ENCODE data around the gene DNAJC18.
"Not testable (repeated sequence)": the region's sequence is repeated elsewhere in the genome, so short reads cannot be mapped to it uniquely, and the experiment has no call there.

DNAJC18 gene

GRCh38 chr5:139425497-139425896 is 13.8 kb downstream of the DNAJC18 start:
- DNase-seq: no peak

- peak; percentile 26 for DNase-seq
Measured at GRCh38 chr5:139422307-139422893, 16.9 kb downstream of the DNAJC18 start.

- no peak for DNase-seq
Measured at GRCh38 chr5:139419226-139420192, 19.8 kb downstream of the DNAJC18 start.

GRCh38 chr5:139418793-139419192 is 20.5 kb downstream of the DNAJC18 start:
- no peak for DNase-seq

- DNase-seq: no peak
Measured at GRCh38 chr5:139417214-139417613, 22.1 kb downstream of the DNAJC18 start.

- DNase-seq: no peak
Measured at GRCh38 chr5:139416651-139417050, 22.7 kb downstream of the DNAJC18 start.

- no peak for DNase-seq
Measured at GRCh38 chr5:139415869-139416268, 23.5 kb downstream of the DNAJC18 start.

- DNase-seq: no peak
Measured at GRCh38 chr5:139415221-139415861, 24.0 kb downstream of the DNAJC18 start.

GRCh38 chr5:139414581-139415130 is 24.7 kb downstream of the DNAJC18 start:
- no peak for DNase-seq

GRCh38 chr5:139413963-139414362 is 25.4 kb downstream of the DNAJC18 start:
- no peak for DNase-seq

- no peak for DNase-seq
Measured at GRCh38 chr5:139413153-139413552, 26.2 kb downstream of the DNAJC18 start.

GRCh38 chr5:139410993-139411828 is 28.1 kb downstream of the DNAJC18 start:
- no peak for DNase-seq

- no peak for DNase-seq
Measured at GRCh38 chr5:139410121-139410992, 29.0 kb downstream of the DNAJC18 start.

GRCh38 chr5:139409116-139409515 is 30.2 kb downstream of the DNAJC18 start:
- not testable (repeated sequence) for DNase-seq

GRCh38 chr5:139408191-139408590 is 31.1 kb downstream of the DNAJC18 start:
- no peak for DNase-seq

GRCh38 chr5:139407517-139407916 is 31.8 kb downstream of the DNAJC18 start:
- no peak for DNase-seq

- no peak for DNase-seq
Measured at GRCh38 chr5:139406963-139407362, 32.4 kb downstream of the DNAJC18 start.

- DNase-seq: no peak
Measured at GRCh38 chr5:139404484-139404840, 34.9 kb downstream of the DNAJC18 start.

- peak; percentile 92 for DNase-seq
Measured at GRCh38 chr5:139403787-139404483, 35.4 kb downstream of the DNAJC18 start, which contains the start of gene SPATA24. Gene SPATA24, minus strand, starts transcription at chr5:139404089. Its CDS starts 29 bp downstream, at chr5:139404060.

GRCh38 chr5:139403418-139403786 is 35.9 kb downstream of the DNAJC18 start:
- no peak for DNase-seq
